Activated CD4-positive, CD25-positive, alpha-beta regulatory T cell treated with anti-CD3 and anti-CD28 coated beads, Interleukin-2, amount 50 U/mL, for 24 hours (primary cell): ENCODE results near the gene KIAA1755.

ENCODE experiments used
- ATAC-seq, 2 donors: fragments of 150-1000 bp; cut with Tn5 transposase; one replicate each; pipeline ENCODE4 v1.10.0; 2021; ENCODE audit warnings: mild to moderate bottlenecking in 1 of 2, moderate library complexity in 1 of 2

Gene KIAA1755

GRCh38 chr20:38216746-38217595 is 43.6 kb downstream of the KIAA1755 start:
- ATAC-seq, result no peak

- ATAC-seq, result no peak
Observed at GRCh38 chr20:38216201-38216600, 44.3 kb downstream of the KIAA1755 start.

GRCh38 chr20:38215194-38216182 is 45.0 kb downstream of the KIAA1755 start:
- ATAC-seq, result no peak

GRCh38 chr20:38214256-38215193 is 46.0 kb downstream of the KIAA1755 start:
- ATAC-seq, result no peak

- no peak for ATAC-seq
Observed at GRCh38 chr20:38213607-38213940, 47.0 kb downstream of the KIAA1755 start.

GRCh38 chr20:38212806-38213606 is 47.5 kb downstream of the KIAA1755 start:
- no peak for ATAC-seq

GRCh38 chr20:38211200-38212097 is 49.1 kb downstream of the KIAA1755 start:
- no peak for ATAC-seq

GRCh38 chr20:38210741-38211140 is 49.8 kb downstream of the KIAA1755 start:
- no peak for ATAC-seq

GRCh38 chr20:38209736-38210405 is 50.7 kb downstream of the KIAA1755 start:
- no peak for ATAC-seq

- no peak for ATAC-seq
Observed at GRCh38 chr20:38209054-38209675, 51.4 kb downstream of the KIAA1755 start.

- ATAC-seq, result no peak
Observed at GRCh38 chr20:38208523-38208922, 52.0 kb downstream of the KIAA1755 start.

- ATAC-seq, result no peak
Observed at GRCh38 chr20:38208088-38208487, 52.4 kb downstream of the KIAA1755 start.

- ATAC-seq, result no peak
Observed at GRCh38 chr20:38207621-38208020, 52.9 kb downstream of the KIAA1755 start.

- ATAC-seq, result no peak
Observed at GRCh38 chr20:38205001-38205400, 55.5 kb downstream of the KIAA1755 start.

GRCh38 chr20:38203981-38204357 is 56.6 kb downstream of the KIAA1755 start:
- ATAC-seq, result no peak

- no peak for ATAC-seq
Observed at GRCh38 chr20:38203337-38203980, 57.1 kb downstream of the KIAA1755 start.

GRCh38 chr20:38202982-38203293 is 57.6 kb downstream of the KIAA1755 start:
- no peak for ATAC-seq

- no peak for ATAC-seq
Observed at GRCh38 chr20:38202153-38202981, 58.2 kb downstream of the KIAA1755 start.
